Subcutaneous adipose tissue (tissue), 4 donors: ENCODE data around the gene CD68. TPM values are rescaled to one million over a fixed set of nuclear protein-coding genes. Genes with fewer than 3 reads are reported as not detected.

Experiments
- total RNA-seq, 4 donors: library from RNA; depleted of rRNA; stranded (reverse); fragments of >200 nt; gene quantifications; one replicate each; pipeline ENCODE4 v1.1.0, GENCODE V29; 2016
- TF ChIP-seq, protein P1 (sequence below): fragments of 450-650 bp; IDR thresholded peaks from one replicate; pipeline ENCODE4 v1.5.1; 2016; ENCODE audit warnings: low read depth, mild to moderate bottlenecking, control low read depth, antibody characterized with exemption, moderate library complexity

The CD68 gene
- total RNA-seq, 4 donors from 2014 or later, result 56.9 to 609 (median 149) TPM

DNA sequence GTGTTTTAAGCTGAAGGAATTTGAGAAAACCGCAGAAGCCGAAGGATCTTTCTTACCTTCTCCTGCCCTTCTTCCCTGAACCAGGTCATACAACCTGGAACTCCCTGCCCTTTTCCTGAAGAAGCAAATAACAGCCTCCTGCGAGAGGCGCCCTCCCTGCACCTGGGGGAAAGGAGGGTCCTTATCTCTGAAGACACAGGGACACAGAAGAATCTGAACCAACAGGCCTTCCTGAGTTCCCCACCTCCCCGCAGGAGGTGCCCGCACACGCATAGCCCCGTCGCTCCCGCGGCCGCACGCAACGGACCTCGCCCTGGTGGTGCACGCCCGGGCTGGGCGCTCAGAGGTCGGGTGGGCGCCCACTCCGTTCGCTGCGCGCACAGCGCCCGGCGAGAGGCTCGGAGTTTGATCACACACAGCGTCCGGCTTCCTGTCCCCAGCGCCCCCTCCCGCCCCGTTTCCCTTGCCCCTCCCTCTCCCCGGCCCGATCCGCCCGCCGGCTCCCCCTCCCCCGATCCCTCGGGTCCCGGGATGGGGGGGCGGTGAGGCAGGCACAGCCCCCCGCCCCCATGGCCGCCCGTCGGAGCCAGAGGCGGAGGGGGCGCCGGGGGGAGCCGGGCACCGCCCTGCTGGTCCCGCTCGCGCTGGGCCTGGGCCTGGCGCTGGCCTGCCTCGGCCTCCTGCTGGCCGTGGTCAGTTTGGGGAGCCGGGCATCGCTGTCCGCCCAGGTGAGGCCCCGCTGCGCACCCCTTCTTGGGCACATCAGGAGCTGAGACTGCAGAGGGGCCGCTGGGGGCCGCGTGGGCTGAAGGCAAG is 30.6 kb upstream of the CD68 start, which contains the start of gene TNFSF12:
Gene TNFSF12, plus strand, starts transcription at position 474 of the 816 bp plus-strand sequence. Its CDS starts 96 bp downstream, at position 570.
- TF ChIP-seq, protein P1, sequence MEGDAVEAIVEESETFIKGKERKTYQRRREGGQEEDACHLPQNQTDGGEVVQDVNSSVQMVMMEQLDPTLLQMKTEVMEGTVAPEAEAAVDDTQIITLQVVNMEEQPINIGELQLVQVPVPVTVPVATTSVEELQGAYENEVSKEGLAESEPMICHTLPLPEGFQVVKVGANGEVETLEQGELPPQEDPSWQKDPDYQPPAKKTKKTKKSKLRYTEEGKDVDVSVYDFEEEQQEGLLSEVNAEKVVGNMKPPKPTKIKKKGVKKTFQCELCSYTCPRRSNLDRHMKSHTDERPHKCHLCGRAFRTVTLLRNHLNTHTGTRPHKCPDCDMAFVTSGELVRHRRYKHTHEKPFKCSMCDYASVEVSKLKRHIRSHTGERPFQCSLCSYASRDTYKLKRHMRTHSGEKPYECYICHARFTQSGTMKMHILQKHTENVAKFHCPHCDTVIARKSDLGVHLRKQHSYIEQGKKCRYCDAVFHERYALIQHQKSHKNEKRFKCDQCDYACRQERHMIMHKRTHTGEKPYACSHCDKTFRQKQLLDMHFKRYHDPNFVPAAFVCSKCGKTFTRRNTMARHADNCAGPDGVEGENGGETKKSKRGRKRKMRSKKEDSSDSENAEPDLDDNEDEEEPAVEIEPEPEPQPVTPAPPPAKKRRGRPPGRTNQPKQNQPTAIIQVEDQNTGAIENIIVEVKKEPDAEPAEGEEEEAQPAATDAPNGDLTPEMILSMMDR, result no peak

DNA sequence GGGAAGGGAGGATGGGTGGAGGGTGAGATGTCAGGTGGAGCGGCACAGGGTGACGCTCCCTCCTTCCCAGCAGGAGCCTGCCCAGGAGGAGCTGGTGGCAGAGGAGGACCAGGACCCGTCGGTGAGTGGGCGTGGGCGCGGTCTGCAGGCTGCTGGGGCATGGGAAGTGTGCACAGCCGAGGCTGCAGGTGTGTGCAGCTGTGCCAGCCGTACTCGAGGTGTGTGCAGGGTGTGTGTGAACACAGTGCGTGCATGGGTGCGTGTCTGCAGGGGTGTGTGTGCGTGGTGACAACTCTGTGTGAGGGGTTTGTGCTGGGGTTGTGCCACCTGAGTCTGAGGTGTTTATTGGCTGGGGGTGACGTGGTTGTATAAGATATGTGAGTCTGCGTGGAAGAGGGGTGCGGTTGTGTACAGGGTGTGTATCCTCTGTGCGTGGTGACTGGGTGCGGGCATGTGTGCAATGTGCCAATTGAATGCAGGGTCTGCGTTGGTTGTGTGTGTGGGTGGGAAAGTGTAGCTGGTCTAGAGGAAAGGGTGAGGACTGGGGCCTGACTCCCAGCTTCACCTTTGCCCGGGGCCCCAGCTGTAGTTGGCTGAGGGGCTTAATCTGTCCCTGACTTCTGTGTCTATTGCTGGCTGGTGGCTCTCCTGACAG is 29.9 kb upstream of the CD68 start:
- TF ChIP-seq, protein P1, result no peak

DNA sequence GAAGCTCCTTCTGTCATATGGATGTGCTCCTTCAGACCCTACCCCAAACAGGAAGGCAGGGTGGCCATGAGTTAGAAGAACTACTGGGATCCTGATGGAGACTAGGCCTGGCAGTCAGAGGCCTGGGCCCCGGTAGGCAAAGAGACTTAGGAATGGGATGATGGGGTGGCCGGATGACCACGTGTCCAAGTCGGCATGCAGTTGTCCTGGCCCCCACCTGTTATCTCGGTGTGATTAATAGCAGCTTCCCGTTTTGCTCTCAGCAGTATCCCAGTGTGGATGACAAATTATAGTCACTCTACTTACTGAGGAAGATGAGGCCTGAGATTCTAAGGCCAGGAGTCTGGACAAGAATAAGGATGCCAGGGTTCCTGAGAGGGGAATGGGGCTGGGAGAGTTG is 29.1 kb upstream of the CD68 start:
- TF ChIP-seq, protein P1, result no peak

DNA sequence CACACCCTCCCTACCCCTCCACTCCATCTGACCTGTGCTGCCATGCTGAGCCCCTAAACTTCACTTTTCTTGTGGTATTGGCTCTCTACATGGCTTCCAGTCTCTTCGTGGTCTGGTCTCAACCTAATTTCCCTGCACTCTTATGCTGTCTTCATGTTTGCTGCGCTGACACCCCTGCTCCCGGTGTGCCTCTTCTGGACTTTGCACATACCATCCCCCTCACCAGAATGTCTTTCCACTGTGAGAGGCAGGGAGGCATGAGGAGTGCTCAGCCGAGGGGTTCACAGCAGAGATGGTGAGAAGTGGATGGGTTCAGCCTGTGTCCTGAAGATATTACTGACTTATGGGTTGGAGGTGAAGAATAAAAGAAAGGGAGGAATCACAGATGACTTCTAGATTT is 28.0 kb upstream of the CD68 start:
- TF ChIP-seq, protein P1, result no peak

DNA sequence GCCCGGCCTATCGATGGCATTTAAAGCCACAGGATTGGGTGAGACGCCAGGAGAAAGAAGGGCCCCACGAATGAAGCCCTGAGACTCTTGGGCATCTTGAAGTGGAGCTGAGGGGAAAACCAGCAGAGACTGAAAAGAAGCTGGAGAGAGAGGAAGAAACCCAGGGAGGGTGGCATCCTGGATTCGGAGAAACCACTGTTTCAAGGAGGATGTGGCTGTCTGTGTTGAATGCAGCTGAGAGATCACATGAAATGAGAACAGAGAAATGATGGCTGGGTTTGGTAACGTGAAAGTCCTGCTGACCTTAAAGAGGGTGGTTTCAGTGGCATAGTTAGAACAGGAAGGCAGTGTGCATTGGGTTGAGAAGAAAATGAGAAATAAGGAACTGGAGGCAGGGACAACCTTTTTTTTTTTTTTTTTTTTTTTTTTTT is 26.8 kb upstream of the CD68 start:
- TF ChIP-seq, protein P1, result no peak

DNA sequence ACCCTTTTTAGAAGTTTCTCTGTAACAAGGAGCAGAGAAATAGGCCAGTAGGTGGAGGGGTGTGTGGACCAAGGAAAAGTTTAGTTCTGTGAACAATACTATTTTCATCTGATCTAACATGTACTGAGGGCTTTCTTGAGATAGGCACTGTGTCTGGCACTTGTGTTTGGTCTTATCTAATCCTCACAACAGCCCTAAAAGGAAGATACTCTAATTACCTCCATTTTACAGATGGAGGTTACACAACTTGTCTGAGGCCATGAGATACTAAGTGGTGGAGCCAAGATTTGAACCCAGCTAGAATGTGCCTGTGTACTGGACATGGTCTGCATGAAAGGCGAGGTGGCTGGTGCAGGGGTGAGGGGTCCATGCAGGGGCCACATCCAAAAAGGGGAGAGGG is 26.1 kb upstream of the CD68 start:
- TF ChIP-seq, protein P1, result no peak

DNA sequence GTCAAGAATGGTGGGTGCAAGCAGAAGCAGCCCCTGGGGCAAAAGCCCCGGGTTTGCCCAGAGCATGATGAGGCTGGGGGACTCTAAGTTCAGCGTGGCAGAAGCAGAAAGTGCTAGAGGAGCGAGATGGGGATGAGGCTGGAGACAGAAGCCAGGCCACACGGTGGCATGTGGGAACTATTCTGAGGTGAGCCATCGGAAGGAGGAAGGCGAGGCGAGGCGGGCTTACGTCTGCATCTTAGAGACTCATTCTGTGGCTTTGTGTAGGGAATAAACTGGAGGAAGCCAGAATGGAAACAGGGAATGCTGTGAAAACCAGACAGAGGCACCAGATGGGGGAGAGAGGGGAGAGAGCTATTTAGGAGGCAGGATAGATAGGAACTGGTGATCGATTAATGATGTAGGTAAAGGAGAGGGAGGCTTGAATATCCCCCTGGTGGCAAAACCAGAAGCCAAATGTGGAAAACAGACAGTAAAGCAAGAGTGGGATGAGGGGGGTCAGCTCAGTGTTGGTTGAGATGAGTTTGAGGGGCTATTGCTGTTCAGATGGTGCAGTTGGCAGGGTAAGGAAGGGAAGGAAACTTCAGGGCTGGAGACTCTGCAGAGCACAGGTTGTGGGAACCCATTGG is 24.0 kb upstream of the CD68 start:
- TF ChIP-seq, protein P1, result no peak
